ENCODE measurements around the gene CBL.

DNA sequence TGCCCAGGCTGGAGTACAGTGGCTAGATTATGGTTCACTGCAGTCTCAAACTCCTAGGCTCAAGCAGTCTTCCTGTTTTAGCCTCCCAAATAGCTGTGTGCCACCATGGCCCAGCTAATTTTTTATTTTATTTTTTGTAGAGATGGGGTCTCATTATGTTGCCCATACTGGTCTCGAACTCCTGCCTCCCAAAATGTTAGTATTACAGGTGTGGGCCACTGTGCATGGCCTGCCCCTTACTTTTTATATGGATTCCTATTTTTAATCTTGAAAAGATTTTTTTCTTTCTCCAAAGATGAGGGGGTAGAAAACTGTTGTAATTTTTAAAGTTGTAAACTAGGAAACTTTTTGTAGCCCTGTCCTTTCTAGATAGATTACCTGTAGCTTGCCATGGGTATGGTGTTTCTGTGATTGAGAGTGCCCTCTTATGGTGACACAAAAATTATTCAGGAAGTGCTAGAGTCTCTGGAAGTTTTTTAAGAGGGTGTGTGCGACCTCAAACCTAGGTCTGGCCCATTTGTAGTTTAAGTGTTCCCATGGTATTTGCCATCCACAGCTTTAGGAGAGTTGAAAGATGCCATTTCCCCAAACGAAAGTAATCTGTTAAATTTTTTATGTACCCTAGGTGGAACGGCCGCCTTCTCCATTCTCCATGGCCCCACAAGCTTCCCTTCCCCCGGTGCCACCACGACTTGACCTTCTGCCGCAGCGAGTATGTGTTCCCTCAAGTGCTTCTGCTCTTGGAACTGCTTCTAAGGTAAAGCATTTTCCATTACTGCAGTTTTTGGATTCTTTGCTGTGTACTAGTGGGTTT, 78.4 kb downstream of the CBL start:
- no peak for TF ChIP-seq POLR2A (IDR thresholded peaks at IDR 0.05)
- TF ChIP-seq, protein P1, sequence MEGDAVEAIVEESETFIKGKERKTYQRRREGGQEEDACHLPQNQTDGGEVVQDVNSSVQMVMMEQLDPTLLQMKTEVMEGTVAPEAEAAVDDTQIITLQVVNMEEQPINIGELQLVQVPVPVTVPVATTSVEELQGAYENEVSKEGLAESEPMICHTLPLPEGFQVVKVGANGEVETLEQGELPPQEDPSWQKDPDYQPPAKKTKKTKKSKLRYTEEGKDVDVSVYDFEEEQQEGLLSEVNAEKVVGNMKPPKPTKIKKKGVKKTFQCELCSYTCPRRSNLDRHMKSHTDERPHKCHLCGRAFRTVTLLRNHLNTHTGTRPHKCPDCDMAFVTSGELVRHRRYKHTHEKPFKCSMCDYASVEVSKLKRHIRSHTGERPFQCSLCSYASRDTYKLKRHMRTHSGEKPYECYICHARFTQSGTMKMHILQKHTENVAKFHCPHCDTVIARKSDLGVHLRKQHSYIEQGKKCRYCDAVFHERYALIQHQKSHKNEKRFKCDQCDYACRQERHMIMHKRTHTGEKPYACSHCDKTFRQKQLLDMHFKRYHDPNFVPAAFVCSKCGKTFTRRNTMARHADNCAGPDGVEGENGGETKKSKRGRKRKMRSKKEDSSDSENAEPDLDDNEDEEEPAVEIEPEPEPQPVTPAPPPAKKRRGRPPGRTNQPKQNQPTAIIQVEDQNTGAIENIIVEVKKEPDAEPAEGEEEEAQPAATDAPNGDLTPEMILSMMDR (IDR thresholded peaks at IDR 0.05), result peak; percentile 19 to 48 (median 40)
